Activated T-cell treated with anti-CD3 and anti-CD28 coated beads for 48 hours (primary cell): ENCODE results near the gene DEPDC5.
"Not testable (repeated sequence)": the region's sequence is repeated elsewhere in the genome, so short reads cannot be mapped to it uniquely, and the experiment has no call there.

ENCODE experiments used
- DNase-seq: peaks from one replicate; pipeline ENCODE4 v3.0.0-alpha.2; 2020; ENCODE audit warnings: low read depth

The DEPDC5 gene

DNA sequence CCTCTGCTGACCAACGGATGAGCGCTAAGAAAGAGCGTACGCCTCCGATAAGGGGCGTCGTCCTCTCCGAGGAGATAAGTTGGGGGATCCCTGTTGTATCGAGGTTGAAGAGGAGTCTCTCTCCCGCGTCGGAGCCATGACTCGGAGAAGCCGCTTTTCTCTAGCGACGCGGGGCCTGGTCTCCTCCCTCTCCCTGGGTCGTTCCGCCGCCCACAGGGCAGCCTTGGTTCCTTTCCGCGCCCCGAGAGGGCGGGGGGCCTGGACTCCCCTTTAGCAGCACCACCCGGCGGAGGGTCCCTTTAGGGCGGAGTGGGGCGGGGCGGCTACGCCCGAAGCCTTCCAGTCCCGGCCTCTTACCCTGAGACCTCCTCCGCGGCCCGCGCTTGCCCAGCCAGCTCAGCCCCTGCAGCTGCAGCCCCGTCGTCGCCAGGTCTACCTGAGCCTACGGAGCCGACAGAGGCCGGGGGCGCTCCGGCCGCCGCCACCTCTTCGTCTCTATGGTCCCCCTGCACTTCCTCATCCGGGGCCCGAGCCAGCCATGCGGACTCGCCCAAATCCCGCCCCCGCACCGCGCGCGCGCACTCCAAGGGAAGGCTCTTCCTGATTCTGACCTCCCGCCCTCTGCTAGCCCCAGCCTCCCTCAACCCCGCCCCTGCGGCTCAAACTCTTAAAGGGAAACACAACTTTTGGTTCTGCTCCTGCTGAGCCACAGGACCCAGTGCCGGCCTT, 4.0 kb upstream of the DEPDC5 start, which contains the start of gene PRR14L:
PRR14L (minus strand) TSS at position 497 of the 729 bp plus-strand sequence. CDS start 11,272 bp downstream, outside the sequence.
- peak; percentile 99 for DNase-seq

DNA sequence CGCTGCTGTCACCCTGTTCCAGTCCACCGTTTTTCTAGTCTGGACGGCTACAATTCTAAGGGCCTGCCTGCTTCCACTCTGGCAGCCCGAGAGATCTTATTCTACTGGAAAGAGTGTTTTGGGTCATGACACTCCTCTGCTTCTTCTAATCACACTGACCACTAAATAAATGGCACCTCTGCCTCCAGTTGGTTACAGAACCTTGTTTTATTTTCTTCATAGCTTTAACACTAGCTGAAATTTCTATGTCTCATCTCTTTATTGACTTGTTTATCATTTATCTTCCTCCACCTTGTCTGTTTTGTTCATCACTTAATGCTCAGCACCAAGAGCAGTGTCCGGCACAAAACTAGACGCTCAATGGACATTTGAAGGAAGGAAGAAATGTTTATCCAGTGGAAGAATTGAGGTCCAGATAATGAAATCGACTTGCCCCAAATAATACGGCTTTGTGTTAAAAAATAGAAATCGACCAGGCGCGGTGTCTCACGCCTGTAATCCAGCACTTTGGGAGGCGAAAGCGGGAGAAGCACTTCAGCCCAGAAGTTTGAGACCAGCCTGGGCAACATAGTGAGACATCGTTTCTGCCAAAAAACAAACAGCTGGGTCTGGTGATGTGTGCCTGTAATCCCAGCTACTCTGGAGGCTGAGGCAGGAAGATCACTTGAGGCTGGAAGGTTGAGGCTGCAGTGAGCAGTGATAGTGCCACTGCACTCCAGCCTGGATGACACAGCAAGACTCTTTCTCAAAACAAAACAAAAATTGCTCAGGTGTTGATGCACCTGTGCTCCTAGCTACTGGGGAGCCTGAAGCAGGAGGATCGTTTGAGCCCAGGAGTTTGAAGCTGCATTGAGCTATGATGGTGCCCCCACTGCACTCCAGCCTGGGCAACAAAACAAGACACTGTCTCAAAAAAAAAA, 3.2 kb upstream of the DEPDC5 start:
- DNase-seq, result no peak

DNA sequence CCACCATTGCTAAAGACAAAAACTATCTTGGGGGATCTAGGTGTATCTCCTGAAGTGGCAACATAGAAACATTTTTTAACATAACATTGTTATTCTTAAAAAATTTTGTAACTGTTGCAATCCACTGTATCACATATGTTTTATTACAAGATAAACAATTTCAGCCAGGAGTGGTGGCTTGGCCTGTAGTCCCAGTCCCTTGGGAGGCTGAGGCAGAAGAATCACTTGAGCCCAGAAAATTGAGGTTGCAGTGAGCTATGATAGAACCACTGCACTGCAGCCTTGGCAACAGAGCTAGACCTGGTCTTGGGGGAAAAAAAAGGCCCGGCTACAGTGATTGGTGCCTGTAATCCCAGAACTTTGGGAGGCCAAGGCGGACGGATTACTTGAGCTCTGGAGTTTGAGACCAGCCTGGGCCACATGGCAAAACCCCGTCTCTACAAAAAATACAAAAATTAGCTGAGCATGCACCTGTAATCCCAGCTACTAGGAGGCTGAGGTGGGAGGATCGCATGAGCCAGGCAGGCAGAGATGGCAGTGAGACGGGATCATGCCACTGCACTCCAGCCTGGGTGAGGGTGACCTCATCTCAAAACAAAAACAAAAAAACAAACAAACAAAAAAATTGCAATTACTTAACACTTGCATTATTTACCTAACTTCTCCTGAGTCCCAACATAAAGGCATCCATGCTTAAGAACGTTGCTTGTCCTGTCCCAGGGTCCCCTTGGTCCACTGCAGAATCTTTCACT, 1.5 kb upstream of the DEPDC5 start:
- DNase-seq, result no peak

DNA sequence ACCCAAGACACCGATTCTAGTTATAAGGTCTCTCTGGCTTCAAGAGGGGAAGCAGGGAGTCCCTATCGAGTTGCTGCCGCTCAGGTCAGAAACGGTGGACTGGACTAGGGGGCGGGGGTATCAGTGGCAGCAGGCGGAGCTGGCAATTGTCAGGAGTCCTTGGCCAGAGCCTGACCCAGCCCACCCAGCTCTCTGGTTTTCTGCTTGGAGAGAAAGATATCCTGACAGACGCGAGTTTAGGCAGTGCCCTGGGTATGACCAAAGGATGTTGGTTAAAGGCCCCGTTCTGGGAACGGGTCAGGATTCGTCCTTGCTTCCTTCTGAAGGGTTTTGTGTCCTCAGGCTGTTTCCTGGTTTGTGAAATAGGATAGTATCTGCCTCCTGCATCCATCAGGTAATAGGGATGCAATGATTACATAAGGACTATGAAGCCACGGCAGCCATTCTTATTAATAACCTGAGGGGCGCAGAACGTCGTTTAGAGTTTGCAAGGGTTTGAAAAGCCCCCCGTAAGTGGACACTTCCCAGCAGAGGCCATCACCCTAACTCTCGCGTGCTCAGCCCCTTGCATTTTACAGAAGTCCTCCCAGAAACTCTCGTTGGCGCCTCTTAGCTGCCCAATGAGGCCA, 700 bp upstream of the DEPDC5 start:
- DNase-seq, result no peak

DNA sequence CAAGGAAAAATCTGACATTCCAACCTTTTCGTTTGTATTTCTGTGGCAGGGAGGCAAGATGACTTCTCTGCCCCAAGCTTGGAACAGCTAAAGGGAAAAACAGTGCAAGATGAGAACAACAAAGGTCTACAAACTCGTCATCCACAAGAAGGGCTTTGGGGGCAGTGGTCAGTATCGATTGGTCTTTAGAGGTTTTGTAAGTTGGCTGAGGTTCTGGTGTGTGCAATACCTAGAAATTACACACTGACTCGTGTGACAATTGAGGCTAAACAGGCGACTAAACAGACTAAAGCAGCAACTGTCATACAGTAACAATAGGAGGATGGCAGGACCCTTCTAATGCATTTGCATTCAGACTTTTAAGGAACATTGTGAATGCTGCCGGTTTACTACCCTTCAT, 994 bp downstream of the DEPDC5 start:
- no peak for DNase-seq

DNA sequence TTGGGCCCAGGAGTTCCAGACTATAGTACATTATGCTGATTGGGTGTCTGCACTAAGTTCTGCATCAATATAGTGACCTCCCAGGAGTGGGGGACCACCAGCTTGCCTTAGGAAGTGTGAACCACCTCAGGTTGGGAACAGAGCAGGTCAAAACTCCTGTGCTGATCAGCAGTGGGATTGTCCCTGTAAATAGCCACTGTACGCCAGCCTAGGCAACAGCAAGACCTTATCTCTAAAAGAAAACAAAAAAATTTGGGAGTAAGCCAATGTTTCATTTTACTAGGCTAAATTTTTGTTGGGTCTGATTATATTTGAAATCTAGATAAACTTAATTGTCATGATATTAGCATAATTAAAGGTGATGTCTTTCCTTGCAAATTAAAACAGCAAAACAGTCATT, 3.4 kb downstream of the DEPDC5 start:
- no peak for DNase-seq

GRCh38 chr22:31758860-31759259, 5.0 kb downstream of the DEPDC5 start:
- DNase-seq, result not testable (repeated sequence)

- no peak for DNase-seq
Measured at GRCh38 chr22:31764785-31765184, 11.0 kb downstream of the DEPDC5 start.

DNA sequence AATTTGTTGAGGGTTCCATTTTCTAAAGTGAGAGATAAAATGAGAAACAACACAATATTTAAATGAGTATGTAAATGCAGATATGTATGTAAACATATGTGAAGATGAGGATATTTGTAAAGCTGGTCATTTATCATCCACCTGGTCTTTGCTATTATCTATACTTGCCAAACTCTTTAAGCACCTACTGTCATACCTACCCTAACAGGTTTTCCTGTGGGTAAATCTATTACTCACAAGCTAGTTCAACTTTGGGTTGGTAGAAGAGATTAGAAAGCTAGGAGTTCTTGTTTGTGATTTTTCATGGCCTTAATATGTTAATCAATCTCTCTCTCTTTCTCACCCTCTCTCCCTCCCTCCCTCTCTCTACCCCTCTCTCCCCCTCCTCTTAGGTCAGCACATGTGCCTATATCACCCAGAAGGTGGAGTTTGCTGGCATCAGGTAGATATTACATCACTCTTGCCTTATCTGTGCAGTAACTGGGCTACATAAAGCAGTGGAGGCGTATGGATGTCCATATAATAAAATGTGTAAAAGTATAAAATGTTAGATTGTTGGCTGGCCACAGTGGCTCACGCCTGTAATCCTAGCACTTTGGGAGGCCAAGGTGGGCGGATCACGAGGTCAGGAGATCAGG, 14.7 kb downstream of the DEPDC5 start:
- no peak for DNase-seq

DNA sequence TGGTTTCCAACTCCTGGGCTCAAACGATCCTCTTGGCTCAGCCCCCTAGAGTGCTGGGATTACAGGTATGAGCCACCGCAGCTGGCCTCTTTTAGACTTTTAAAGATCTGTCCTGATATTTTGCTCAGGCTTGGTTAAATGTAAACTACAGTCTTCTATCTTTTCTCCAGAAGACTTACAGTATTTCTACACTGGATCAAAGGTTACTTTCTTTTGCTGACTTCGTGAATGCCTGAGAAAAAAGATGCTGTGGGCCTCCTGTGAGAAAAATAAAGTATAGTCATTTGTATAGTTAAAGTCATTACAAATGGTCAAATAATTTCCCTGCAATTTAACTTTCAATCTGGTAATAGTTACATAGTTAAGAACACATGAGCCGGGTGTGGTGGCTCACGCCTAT, 19.6 kb downstream of the DEPDC5 start:
- DNase-seq, result no peak

GRCh38 chr22:31776231-31776630, 22.4 kb downstream of the DEPDC5 start:
- no peak for DNase-seq

DNA sequence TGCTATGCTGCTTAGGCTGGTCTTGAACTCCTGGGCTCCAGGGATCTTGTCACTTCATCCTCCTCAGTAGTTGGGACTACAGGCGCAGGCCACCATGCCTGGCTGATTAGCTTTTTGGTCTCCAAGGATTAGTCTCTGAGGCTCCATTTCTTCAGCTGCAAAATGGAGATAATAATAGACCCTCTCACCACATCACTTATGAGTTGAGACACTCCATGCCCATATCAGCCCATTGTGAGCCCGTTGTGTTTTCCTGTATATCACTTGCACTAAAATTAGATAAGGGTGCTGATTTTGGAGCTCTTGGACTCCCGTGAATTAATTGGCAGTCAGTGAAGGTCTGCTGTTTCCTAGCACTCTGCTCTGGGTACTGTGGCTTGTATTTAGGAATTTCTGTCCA, 36.0 kb downstream of the DEPDC5 start:
- DNase-seq, result no peak

DNA sequence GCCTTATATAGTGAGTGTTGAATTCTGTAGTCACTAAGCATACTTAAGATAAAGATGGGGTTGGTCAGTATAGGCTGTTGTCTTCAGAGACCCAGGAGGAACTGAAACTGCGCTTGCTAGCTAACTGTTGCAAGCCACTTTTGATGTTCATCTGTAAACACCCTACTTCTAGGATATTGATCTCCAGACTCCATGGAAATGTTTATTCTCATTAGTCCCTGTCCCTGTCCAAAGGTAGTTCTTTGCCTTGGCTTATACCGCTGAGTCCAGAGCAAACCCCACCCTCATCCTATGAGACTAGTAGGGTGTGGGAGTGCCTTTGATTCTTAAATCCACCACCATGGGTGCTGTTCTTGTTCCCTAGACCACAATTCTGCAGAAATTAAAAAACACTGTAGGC, 36.4 kb downstream of the DEPDC5 start:
- no peak for DNase-seq

- not testable (repeated sequence) for DNase-seq
Measured at GRCh38 chr22:31799358-31799757, 45.5 kb downstream of the DEPDC5 start.

DNA sequence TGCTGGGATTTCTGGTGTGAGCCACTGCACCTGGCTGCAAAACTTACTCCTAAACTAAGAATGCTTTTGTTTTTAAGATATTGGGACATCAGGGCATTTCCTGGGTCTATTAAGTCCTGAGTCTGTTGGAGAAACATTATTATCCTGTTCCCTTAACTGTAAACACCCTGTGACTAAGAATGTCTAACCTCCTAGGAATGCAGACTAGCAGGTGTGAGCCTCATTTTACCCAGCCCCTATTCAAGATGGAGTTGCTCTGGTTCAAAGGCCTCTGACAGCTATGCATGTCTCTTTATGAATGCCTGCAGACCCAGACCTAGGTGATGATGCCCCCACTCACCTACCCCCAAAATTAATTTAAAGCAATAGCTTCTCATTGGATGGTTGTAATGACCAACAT, 46.2 kb downstream of the DEPDC5 start:
- no peak for DNase-seq

GRCh38 chr22:31800861-31801260, 47.0 kb downstream of the DEPDC5 start:
- not testable (repeated sequence) for DNase-seq

- no peak for DNase-seq
Measured at GRCh38 chr22:31802575-31802974, 48.8 kb downstream of the DEPDC5 start.

- no peak for DNase-seq
Measured at GRCh38 chr22:31806751-31807150, 52.9 kb downstream of the DEPDC5 start.

GRCh38 chr22:31812977-31813605, 59.3 kb downstream of the DEPDC5 start:
- no peak for DNase-seq

GRCh38 chr22:31813898-31814297, 60.1 kb downstream of the DEPDC5 start:
- DNase-seq, result not testable (repeated sequence)

DNA sequence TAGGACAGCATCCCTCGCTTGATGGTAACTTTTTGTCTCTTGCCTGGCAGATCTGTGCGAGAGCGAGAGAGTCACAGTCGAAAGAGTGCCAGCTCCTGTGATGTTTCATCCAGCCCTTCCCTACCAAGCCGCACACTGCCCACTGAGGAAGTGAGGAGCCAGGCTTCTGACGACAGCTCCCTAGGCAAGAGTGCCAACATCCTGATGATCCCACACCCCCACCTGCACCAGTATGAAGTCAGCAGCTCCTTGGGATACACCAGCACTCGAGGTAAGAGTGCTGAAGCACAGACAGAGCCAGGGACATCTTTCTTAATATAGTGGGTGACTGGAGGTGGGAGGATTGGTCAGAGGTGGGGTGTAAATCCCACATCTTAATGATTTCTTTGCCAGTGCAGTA, 61.1 kb downstream of the DEPDC5 start:
- DNase-seq, result no peak
